HG02981 (cell line): ENCODE results near the gene ASTL.

Experiments used
- ATAC-seq: cut with Tn5 transposase; IDR thresholded peaks from one replicate; pipeline ENCODE4 v1.9.1; 2021; ENCODE audit warnings: mild to moderate bottlenecking, moderate library complexity; ENCODE audit not compliant: unreplicated experiment

Gene ASTL

GRCh38 chr2:96114546-96114902, 23.8 kb downstream of the ASTL start:
- no peak for ATAC-seq

- no peak for ATAC-seq
These were observed 24.4 kb downstream of the ASTL start for GRCh38 chr2:96113951-96114350.

- ATAC-seq: no peak
These were observed 25.0 kb downstream of the ASTL start for GRCh38 chr2:96113367-96113677.

GRCh38 chr2:96112501-96113366, 25.6 kb downstream of the ASTL start:
- no peak for ATAC-seq

GRCh38 chr2:96111823-96112500, 26.3 kb downstream of the ASTL start:
- no peak for ATAC-seq

DNA sequence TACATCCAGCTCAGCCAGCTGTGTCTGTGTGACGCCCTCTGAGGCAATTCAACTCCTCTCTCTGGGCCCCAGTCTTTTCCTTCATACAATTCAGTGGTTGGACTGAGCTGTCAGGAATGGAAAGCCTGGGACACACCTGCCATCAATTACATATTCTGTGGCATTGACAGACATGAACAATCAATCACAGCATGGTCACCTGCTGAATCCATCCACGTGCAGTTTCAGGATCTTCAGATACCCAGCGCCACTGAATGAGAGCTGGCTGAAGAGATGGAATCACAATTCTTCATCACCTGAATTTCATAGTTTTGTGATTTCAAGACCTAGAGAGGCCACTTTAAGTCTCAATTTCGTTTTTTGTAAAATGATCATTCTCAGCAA, 27.1 kb downstream of the ASTL start:
- ATAC-seq: no peak

DNA sequence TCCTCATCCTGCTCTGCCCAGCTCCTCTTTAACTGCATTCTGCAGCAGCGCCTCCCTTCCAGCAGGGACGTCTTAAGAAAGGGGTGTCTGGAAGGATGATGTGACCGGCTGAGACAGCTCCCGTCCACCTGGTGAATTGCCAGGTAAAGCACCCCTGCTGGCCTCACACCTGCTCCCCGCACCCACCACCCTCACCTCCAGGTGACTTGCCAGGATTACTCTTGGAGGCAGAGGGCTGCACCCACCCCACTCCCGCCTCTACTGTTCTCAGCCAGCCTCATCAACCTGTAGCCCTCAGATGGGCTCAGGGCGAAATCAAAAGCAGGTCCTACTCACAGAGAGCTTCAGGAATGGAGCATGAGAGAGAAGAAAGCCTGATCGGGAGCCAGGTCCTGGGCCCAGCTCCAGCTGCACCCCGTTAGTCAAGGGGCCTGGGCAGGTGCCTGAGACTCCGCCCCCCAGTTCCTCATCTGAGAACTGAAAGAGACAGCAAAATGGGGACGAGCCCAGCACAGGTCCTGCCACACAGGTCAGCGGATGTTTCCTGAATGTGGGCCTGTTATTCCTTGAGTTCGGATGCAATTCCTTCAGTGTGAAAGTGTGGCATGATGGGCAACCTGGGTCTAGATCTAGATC, 27.6 kb downstream of the ASTL start:
- no peak for ATAC-seq

GRCh38 chr2:96109931-96110511, 28.3 kb downstream of the ASTL start:
- no peak for ATAC-seq

DNA sequence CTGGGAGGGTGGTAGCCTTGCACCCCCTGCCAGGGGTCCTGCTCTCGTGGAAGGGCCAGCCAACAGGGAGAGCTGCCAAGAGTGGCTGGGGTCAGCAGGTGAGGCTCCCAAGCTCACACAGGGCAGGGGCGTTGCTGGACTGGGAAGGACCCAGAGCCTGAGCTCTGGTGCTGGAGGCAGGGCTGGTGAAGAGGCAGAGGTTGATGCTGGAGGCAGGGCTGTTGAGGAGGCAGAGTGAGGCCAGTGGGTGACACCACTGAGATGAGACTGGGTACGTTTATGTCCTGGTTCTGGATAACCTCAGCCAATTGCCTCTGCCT, 29.0 kb downstream of the ASTL start:
- no peak for ATAC-seq

- no peak for ATAC-seq
These were observed 29.6 kb downstream of the ASTL start for GRCh38 chr2:96108541-96109360.

DNA sequence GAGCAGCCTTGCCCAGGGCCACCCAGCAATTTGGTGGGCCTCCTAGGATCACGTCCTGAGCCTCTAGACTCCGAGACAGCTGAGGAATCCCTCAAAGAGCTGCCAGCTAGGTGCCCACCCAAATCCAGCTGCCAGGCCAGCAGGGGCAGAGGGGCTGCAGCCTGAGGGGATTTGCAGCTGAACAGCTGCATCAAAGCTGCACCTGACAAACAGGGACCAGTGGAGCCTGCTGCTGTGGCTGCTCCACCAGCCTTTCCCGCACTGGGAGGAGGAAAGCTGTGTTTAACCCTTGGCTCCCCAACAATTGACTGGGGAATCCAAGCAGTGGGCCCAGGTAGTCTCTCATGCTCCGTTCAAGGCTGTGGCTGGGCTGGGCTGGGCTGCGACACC, 30.2 kb downstream of the ASTL start:
- no peak for ATAC-seq

- no peak for ATAC-seq
These were observed 30.6 kb downstream of the ASTL start for GRCh38 chr2:96107708-96108065.

DNA sequence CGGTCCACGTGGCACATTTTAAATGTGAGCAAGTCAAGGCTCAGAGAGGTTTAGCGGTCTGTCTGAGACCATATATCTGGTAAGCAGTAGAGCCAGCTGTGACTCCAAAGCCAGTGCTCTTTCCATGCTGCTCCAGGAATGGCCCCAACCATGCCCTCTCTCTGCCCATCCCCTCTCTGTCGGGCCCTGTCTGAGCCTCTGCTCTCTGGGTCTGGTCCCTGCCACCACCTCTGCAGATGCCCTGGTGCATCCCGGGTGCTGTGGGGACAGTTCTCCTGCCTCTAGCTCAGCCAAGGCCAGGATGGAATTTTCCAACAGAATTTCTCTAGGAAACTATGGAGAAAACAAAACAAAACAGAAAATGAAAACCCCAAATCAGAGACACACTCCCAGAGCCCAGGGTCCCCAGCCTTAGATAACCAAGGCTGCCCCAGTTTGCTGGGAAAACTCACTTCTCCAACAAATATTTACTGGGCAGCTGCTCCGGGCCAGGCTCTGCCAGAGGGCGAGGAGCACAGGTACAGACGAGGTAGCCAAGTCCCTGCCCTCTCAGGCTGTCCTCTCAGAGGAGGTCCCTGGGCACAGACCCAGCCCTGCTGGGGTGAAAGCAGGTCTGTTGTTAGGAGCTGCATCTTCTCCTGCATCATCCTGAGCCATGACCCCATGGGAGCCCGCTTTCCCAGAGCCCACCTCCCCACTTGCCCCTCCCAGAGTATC, 31.2 kb downstream of the ASTL start:
- ATAC-seq: no peak

DNA sequence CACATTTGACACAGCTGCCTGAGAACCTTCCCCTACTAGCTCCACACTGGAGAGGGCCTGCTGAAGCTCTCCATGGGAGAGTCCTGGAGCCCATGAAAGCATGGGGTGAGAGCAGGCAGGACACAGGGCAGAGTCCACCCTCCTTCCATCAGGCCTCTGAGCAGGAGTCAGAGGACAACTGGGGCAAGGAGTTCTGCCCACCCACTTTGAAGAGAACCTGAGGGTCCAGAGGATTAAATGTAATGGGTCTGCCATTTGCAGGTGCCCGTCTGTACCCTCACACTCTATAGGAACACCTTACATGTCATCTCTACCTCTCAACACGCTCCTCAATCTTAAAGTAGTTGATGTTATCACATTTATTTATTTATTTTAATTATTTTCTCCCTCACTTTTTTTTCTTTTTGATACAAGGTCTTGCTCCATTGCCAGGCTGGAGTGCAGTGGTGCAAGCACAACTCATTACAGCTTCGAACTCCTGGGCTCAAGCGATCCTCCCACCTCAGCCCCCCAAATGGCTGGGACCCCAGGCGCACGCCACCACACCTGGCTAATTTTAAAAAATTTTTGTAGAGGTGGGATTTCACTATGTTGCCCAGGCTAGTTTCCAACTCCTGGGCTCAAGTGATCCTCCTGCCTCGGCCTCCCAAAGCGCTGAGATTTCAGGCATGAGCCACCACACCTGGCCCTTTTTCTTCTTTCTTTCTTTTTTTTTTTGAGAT, 32.1 kb downstream of the ASTL start:
- no peak for ATAC-seq

DNA sequence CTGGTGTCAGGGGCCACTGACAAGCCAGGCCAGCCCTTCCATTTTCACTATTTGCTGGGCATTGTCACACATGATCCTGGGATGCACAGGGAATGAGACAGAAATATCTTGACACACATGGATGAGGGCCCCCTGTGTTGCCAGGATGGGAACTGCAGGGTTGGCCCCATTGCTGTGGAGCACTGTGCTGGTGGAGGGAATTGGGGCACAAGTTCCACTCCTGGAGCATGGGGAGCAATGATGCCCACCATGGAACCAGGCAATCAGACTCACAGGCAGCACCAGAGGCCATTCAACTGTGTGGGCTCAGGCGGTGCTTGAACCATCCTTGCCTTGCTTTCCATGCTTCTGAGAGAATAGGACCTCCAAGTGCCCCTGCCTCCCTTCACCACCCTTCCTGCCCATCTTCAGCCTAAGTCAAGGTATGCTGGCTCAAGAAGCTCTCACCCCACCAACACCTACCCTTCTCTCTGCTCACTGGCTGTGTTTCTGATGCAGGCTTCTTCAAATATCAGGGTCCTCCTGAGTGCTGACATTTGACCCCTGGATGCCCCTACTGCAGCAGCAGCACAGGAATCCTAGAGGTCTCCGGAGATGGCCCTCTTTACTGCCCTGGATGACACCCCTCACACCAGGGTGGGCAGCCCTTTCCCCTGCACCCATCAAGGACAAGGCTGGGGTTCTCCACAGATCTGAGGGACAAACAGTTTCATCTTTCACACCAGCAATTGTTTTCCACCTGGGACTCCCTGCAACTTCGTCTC, 33.0 kb downstream of the ASTL start:
- ATAC-seq: no peak

- no peak for ATAC-seq
These were observed 33.8 kb downstream of the ASTL start for GRCh38 chr2:96104487-96104861.

DNA sequence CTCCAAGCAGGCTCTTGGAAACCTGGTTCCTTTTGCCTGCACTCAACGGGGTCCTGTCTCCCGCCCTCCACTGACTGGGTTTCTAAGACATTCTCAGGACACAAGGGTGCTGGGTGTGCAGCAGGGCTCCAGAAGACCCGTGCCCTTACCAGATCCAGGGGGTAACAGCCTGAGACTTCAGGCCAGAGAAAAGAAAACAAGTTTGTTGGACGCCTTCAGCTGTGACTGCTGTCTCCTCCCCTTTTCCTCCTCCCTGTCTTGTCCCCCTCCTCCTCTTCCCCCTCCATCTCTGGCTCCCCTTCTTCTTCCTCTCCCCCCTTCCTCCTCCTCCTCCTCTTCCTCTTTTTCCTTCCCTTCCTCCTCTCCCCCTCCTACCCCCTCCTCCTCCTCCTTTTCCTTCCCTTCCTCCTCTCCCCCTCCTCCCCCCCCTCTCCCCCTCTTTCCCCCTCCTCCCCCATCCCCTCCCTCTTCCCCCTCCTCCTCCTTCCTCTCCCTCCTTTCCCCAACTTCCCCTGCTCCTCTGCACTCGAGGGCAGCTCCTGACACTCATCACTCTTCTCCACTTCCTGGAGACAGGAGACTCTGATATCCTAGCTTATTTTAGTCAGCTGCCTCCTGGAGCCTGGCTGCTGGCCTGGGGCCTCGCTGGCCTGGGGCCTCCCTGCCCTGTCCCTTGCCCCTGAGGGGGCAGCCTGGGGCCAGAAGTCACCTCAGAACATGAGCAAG, 34.4 kb downstream of the ASTL start:
- ATAC-seq: no peak

GRCh38 chr2:96103187-96103601, 35.1 kb downstream of the ASTL start:
- no peak for ATAC-seq
